Activated naive CD8-positive, alpha-beta T cell treated with anti-CD3 and anti-CD28 coated beads, Interleukin-2, amount 50 U/mL, for 16 hours (primary cell): ENCODE measurements around the gene GCC1.

Experiments
- DNase-seq: peaks from one replicate; pipeline ENCODE4 v3.0.0-alpha.2; 2020; ENCODE audit warnings: low read depth, low spot score

Gene GCC1

GRCh38 chr7:127539116-127539515, 46.3 kb downstream of the GCC1 start:
- DNase-seq: no peak

DNA sequence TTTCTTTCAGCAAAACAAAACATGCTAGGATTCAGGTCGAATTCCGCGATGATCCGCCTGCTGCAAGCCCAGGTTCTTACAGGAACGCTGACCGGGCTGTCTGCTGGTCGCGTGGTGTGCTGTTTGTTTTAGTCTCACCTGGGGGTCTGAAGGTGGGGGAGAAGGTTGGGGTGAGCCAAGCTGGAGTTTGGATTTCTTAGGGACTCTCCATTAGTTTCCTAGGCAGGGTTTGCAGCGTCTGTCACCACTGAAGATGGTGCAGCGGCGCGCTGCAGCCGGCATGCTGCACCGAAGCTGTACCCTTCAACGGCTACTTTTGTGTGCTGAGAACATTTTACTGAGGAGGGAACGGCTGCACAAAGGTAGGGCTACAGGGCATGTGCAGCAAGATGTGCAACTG, 48.7 kb downstream of the GCC1 start:
- no peak for DNase-seq

GRCh38 chr7:127536394-127536691, 49.1 kb downstream of the GCC1 start:
- DNase-seq: no peak

GRCh38 chr7:127535546-127536393, 49.6 kb downstream of the GCC1 start:
- no peak for DNase-seq

- no peak for DNase-seq
Measured at GRCh38 chr7:127534636-127535035, 50.8 kb downstream of the GCC1 start.

GRCh38 chr7:127532736-127533135, 52.7 kb downstream of the GCC1 start:
- no peak for DNase-seq

- no peak for DNase-seq
Measured at GRCh38 chr7:127532151-127532550, 53.2 kb downstream of the GCC1 start.
